Measurements from ENCODE around the gene TMEM119.
"Not testable (repeated sequence)": the region's sequence is repeated elsewhere in the genome, so short reads cannot be mapped to it uniquely, and the experiment has no call there.

TMEM119 gene

GRCh38 chr12:108580531-108580930, 17.4 kb downstream of the TMEM119 start:
- DNase-seq (ENCODE audit: low read depth): peak; percentile 41
- no peak for TF ChIP-seq CTCF (IDR thresholded peaks at IDR 0.05; ENCODE audit: low read length, missing control alignments)
- no peak overlapping the region for H3K4me3 ChIP-seq (replicated peaks; ENCODE audit: low read depth, low read length)

- no peak for TF ChIP-seq CTCF (IDR thresholded peaks at IDR 0.05; ENCODE audit: low read length, missing control alignments)
- no peak for DNase-seq (ENCODE audit: low read depth)
- no peak overlapping the region for H3K4me3 ChIP-seq (replicated peaks; ENCODE audit: low read depth, low read length)
Observed at GRCh38 chr12:108578813-108579212, 19.1 kb downstream of the TMEM119 start.

- no peak overlapping the region for H3K4me3 ChIP-seq (replicated peaks; ENCODE audit: low read depth, low read length)
- no peak for TF ChIP-seq CTCF (IDR thresholded peaks at IDR 0.05; ENCODE audit: low read length, missing control alignments)
- DNase-seq (ENCODE audit: low read depth): no peak
Observed at GRCh38 chr12:108578264-108578663, 19.6 kb downstream of the TMEM119 start.

DNA sequence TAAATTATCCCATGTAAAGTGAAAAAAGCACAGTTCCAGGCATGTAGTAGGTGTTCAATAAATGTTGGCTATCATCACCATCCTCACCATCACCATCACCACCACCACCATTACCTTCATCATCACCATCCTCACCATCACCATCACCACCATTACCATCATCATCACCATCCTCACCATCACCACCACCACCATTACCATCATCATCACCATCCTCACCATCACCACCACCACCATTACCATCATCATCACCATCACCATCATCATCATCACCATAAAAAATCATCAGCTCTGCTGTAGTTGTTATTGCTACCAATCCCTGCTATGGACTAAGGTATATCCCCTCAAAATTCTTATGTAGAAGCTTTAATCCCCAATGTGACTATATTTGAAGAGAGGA, 20.4 kb downstream of the TMEM119 start:
- no peak for TF ChIP-seq CTCF (IDR thresholded peaks at IDR 0.05; ENCODE audit: low read length, missing control alignments)

GRCh38 chr12:108576660-108577234, 21.1 kb downstream of the TMEM119 start:
- DNase-seq (ENCODE audit: low read depth): no peak
- no peak overlapping the region for H3K4me3 ChIP-seq (replicated peaks; ENCODE audit: low read depth, low read length)
- TF ChIP-seq CTCF (IDR thresholded peaks at IDR 0.05; ENCODE audit: low read length, missing control alignments): no peak

More for the DNA sequence above, 20.4 kb downstream of the TMEM119 start:
- no peak for DNase-seq (ENCODE audit: low read depth)
- no peak overlapping the region for H3K4me3 ChIP-seq (replicated peaks; ENCODE audit: low read depth, low read length)

GRCh38 chr12:108575199-108575912, 22.5 kb downstream of the TMEM119 start:
- no peak overlapping the region for H3K4me3 ChIP-seq (replicated peaks; ENCODE audit: low read depth, low read length)
- TF ChIP-seq CTCF (IDR thresholded peaks at IDR 0.05; ENCODE audit: low read length, missing control alignments): no peak
- no peak for DNase-seq (ENCODE audit: low read depth)

GRCh38 chr12:108574276-108574675, 23.6 kb downstream of the TMEM119 start:
- not testable (repeated sequence) for DNase-seq (ENCODE audit: low read depth); H3K4me3 ChIP-seq (replicated peaks; ENCODE audit: low read depth, low read length)

Measured in fibroblast of pulmonary artery (primary cell).